Breast epithelium (tissue), 4 donors: ENCODE data around the gene PKMYT1. TPM values are rescaled to one million over a fixed set of nuclear protein-coding genes. Genes with fewer than 3 reads are reported as not detected.

Source experiments
- DNase-seq, 2 donors: peaks; one replicate each; pipeline ENCODE4 v3.0.0-alpha.2; 2019; ENCODE audit warnings: low spot score in 2 of 2
- H3K27ac ChIP-seq, 2 donors: fragments of 200-600 bp; sonication (generic) in 1 of 2; one replicate each; pipeline ENCODE4 v1.5.1; 2016 to 2019; ENCODE audit warnings: mild to moderate bottlenecking in 1 of 2
- H3K27me3 ChIP-seq, 2 donors: fragments of 200-600 bp; sonication (generic) in 1 of 2; one replicate each; pipeline versions ENCODE4 v1.5.1 to v1.6.0; 2017 to 2019; ENCODE audit warnings: control low read depth in 1 of 2, mild to moderate bottlenecking in 1 of 2
- H3K36me3 ChIP-seq: fragments of 200-600 bp; one replicate; pipeline ENCODE4 v1.5.1; 2019
- H3K4me1 ChIP-seq, 2 donors: fragments of 200-600 bp; sonication (generic); one replicate each; pipeline ENCODE4 v1.5.1; 2016 to 2019; ENCODE audit warnings: control low read depth in 1 of 2
- H3K4me3 ChIP-seq, 3 donors: fragments of 200-600 bp; sonication (generic); 1 replicate in 2 of 3; 2 replicates in 1 of 3; pipeline ENCODE4 v1.5.1; 2016 to 2019; ENCODE audit warnings: mild to moderate bottlenecking in 3 of 3, moderate library complexity in 2 of 3
- H3K9me3 ChIP-seq, 2 donors: fragments of 200-600 bp; sonication (generic) in 1 of 2; one replicate each; pipeline ENCODE4 v1.5.1; 2016 to 2019; ENCODE audit warnings: control low read depth in 1 of 2
- POLR2A ChIP-seq: fragments of 450-650 bp; IDR thresholded peaks from one replicate; pipeline ENCODE4 v1.6.1; 2016; ENCODE audit warnings: antibody characterized with exemption, mild to moderate bottlenecking, moderate library complexity
- POLR2AphosphoS5 ChIP-seq, 3 donors: sonication (generic); formaldehyde crosslinking; IDR thresholded peaks; one replicate each; pipeline ENCODE4 v1.6.1; 2017; ENCODE audit warnings: antibody characterized with exemption in 3 of 3
- intact Hi-C: fragments of 100-400 bp; cut with DNase I; formaldehyde crosslinking; loops from one replicate; pipeline ENCODE4 v1.15.1; 2023; ENCODE audit warnings: low total_unique reads
- total RNA-seq, 3 donors: library from RNA; depleted of rRNA; stranded (reverse); fragments of >200 nt; gene quantifications; one replicate each; pipeline ENCODE4 v1.1.0, GENCODE V29; 2016
- TF ChIP-seq, protein P1 (sequence below), 3 donors: fragments of 450-650 bp; IDR thresholded peaks; one replicate each; pipeline ENCODE4 v1.5.1; 2016 to 2017; ENCODE audit warnings: antibody characterized with exemption in 3 of 3, mild to moderate bottlenecking in 3 of 3, moderate library complexity in 3 of 3

PKMYT1 gene
- total RNA-seq, 3 donors from 2014 or later, result 0.66 to 1.4 (median 0.73) TPM

DNA sequence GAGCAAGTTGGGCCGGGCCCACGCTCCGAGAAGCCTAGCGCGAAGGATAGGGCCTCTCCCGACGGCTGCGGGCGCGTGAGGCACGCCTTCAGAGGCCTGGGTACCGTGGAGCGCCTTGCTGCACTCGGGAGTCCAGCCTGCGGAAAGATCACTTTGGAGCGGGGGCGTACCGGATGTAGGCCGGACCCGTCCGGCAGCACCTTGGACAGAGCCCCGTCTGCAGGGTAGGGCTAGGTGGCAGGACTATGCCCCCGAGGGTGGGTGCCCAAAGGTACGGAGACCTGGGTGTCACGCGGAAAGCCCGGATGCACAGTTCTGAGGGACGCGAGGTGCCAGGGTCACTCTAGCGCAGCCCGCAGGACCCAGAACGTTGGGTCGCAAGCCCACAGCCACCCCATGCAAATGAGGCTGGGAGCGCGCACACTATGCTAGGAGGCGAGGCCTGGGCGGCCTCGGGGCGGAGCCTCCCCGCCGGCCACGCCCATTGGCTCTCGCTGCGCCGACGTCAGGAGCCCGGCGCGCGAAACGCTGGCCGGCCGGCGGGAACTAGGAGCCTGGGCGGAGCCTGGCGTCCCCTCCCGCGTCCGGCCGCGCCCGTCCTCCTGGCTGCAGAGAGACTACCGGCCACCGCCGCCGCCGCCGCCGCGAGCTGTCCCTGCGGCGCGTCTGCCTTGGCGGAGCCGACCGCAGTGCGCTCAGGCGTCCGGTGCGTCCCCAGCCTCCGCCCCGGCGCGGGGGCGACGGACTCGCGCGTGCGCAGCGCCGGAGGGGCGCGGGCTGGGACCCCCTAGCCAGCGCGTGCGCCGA is 11.3 kb downstream of the PKMYT1 start, which contains the start of gene PAQR4:
Gene PAQR4 (plus strand): TSS at position 611 of the 807 bp plus-strand sequence. CDS start 327 bp downstream, outside the sequence.
- intact Hi-C loops, result no loop called here
- H3K27me3 ChIP-seq, result peaks cover 24 to 42% of the 10 kb centered on the region in 2 donors
- peak within 1 kb of the TSS in 1 of 2 donors; percentile 7 for H3K27ac ChIP-seq
- DNase-seq, result peak; percentile 74 to 76
- no peaks in the 10 kb centered on the region for H3K36me3 ChIP-seq
- no peaks in the 10 kb centered on the region for H3K9me3 ChIP-seq
- peak within 1 kb of the TSS; percentile 64 to 86 (median 73) for H3K4me3 ChIP-seq
- TF ChIP-seq, protein P1, sequence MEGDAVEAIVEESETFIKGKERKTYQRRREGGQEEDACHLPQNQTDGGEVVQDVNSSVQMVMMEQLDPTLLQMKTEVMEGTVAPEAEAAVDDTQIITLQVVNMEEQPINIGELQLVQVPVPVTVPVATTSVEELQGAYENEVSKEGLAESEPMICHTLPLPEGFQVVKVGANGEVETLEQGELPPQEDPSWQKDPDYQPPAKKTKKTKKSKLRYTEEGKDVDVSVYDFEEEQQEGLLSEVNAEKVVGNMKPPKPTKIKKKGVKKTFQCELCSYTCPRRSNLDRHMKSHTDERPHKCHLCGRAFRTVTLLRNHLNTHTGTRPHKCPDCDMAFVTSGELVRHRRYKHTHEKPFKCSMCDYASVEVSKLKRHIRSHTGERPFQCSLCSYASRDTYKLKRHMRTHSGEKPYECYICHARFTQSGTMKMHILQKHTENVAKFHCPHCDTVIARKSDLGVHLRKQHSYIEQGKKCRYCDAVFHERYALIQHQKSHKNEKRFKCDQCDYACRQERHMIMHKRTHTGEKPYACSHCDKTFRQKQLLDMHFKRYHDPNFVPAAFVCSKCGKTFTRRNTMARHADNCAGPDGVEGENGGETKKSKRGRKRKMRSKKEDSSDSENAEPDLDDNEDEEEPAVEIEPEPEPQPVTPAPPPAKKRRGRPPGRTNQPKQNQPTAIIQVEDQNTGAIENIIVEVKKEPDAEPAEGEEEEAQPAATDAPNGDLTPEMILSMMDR (IDR thresholded peaks at IDR 0.05), result no peak
- peak in 1 of 3 donors; percentile 28 for TF ChIP-seq POLR2AphosphoS5 (IDR thresholded peaks at IDR 0.05)
- H3K4me1 ChIP-seq, result peaks cover 15 to 20% of the 10 kb centered on the region in 2 donors

DNA sequence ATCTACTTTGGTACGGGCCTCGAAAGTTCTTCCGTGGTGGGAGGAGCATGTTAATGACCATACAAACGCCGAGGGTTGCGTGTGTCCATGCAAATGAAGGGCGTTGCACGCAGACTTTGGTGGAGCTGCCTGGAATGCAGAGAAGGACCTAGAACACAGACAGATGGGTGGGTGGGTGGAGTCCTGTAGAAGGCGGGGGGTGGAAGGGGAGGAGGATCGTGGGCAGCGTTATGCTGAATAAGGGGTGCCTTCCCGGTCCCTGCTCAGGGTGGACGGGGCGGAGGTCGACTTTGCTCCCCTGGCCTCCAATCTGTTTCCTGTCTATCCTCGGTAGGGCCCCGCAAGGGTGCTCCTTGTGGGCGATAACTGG is 11.9 kb downstream of the PKMYT1 start:
- Histone ChIP-seq H3K4me3 (peak overlapping the region; percentile 64 to 86 (median 73)), H3K27ac (no peak overlapping the region), H3K27me3 (peaks cover 25 to 47% of the 10 kb centered on the region in 2 donors), H3K36me3 (no peaks in the 10 kb centered on the region), H3K4me1 (peaks cover 18 to 26% of the 10 kb centered on the region in 2 donors), H3K9me3 (no peaks in the 10 kb centered on the region)
- no peak for DNase-seq
- TF ChIP-seq POLR2AphosphoS5 (IDR thresholded peaks at IDR 0.05), result no peak
- TF ChIP-seq, protein P1 (IDR thresholded peaks at IDR 0.05), result no peak
- intact Hi-C loops, result no loop called here

DNA sequence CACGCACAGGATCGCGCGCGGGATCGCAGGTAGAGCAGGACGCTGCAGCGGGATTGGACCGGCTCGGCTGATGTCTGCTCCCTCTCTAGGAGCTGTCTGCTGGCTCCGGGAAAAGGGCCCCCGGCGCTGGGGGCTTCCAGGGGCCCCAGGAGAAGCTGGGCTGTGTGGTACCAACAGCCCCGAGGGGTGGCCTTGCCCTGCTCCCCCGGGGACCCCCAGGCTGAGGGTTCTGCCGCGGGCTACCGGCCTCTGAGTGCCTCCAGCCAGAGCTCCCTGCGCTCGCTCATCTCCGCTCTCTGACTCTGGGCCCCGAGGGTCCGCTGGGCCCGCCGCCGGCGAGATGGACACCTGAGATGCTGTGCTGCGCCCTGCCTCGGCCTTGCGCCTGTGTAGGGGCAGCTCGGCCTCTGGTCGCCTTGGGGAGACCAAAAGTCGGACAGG is 12.5 kb downstream of the PKMYT1 start:
- no peak for DNase-seq
- Histone ChIP-seq H3K4me1 (peaks cover 18 to 28% of the 10 kb centered on the region in 2 donors), H3K27ac (no peak overlapping the region), H3K27me3 (peaks cover 29 to 54% of the 10 kb centered on the region in 2 donors), H3K4me3 (no peak overlapping the region), H3K36me3 (no peaks in the 10 kb centered on the region), H3K9me3 (no peaks in the 10 kb centered on the region)
- TF ChIP-seq POLR2A, result no peak
- no peak for TF ChIP-seq POLR2AphosphoS5 (IDR thresholded peaks at IDR 0.05)
- TF ChIP-seq, protein P1 (IDR thresholded peaks at IDR 0.05), result no peak
- intact Hi-C loops, result no loop called here

DNA sequence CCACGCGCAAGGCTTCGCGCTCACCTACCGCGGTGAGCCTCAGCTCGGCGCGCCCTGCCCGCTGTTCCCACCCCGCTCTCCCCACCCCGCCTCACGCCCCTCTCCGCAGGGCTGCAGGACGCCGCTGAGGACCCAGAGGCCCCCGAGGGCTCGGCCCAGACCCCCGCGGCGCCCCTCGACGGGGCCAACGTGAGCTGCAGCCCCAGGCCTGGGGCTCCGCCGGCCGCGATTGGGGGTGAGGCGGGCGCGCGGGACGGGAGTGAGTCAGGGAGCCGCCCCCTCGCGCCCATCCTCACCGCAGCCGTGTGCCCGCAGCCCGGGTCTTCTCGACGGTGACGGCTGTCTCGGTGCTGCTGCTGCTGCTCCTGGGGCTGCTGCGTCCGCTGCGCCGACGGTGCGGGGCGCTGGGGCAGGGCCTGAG is 13.0 kb downstream of the PKMYT1 start:
- intact Hi-C loops, result no loop called here
- H3K4me1 ChIP-seq, result peaks cover 18 to 28% of the 10 kb centered on the region in 2 donors
- H3K9me3 ChIP-seq, result no peaks in the 10 kb centered on the region
- no peak overlapping the region for H3K27ac ChIP-seq
- no peaks in the 10 kb centered on the region for H3K36me3 ChIP-seq
- H3K4me3 ChIP-seq, result peak overlapping the region in 2 of 3 donors; percentile 33 to 56
- H3K27me3 ChIP-seq, result peaks cover 29 to 59% of the 10 kb centered on the region in 2 donors
- no peak for DNase-seq
- TF ChIP-seq, protein P1 (IDR thresholded peaks at IDR 0.05), result no peak
- TF ChIP-seq POLR2A, result no peak
- no peak for TF ChIP-seq POLR2AphosphoS5 (IDR thresholded peaks at IDR 0.05)

DNA sequence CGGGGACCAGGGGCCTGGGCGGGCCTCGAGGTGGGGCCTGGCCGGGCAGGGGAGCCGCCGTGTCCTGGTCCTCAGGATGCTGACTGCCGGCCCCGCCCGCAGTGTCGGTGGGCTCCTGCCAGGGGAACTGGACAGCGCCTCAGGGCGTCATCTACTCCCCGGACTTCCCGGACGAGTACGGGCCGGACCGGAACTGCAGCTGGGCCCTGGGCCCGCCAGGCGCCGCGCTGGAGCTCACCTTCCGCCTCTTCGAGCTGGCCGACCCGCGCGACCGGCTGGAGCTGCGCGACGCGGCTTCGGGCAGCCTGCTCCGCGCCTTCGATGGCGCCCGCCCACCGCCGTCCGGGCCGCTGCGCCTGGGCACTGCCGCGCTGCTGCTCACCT is 13.4 kb downstream of the PKMYT1 start:
- TF ChIP-seq POLR2AphosphoS5 (IDR thresholded peaks at IDR 0.05) (no peak), POLR2A (no peak)
- TF ChIP-seq, protein P1 (IDR thresholded peaks at IDR 0.05), result no peak
- Histone ChIP-seq H3K27me3 (peaks cover 29 to 63% of the 10 kb centered on the region in 2 donors), H3K9me3 (no peaks in the 10 kb centered on the region), H3K27ac (no peak overlapping the region), H3K4me1 (peaks cover 18 to 28% of the 10 kb centered on the region in 2 donors), H3K4me3 (peak overlapping the region in 2 of 3 donors; percentile 33 to 56), H3K36me3 (no peaks in the 10 kb centered on the region)
- intact Hi-C loops, result no loop called here
- no peak for DNase-seq
